ENCODE data around the gene IL33. TPM values are rescaled to one million over a fixed set of nuclear protein-coding genes. Genes with fewer than 3 reads are reported as not detected.
A peak's percentile ranks its signal among the peaks of the same experiment; 100 is the strongest.

The IL33 gene
- total RNA-seq, 1 experiment from 2014 or later: not detected

DNA sequence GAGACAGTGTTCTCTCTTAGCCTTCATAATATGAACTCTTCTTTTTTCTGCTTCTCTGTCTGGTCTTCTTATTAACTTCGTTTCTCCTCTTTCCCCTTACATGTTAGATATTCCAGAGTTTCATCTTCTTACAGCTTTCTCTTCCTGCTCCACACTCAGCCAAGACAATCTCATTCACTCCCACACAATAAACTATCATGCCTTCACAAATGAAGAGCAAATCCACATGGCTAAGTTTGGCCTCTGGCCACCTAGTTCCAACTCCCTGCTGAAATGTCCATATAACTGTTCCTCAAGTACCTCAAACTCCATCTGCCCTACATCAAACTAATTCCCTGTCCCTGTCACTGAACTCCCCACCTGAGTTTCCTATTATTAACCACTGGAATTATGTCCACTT, 18.4 kb downstream of the IL33 start:
- ChIA-PET CTCF (no interaction called here), POLR2A (no interaction called here)
- Mint-ChIP-seq H3K4me3 (ENCODE audit: unreplicated experiment) (no peak overlapping the region), H3K9me3 (ENCODE audit: unreplicated experiment) (no peaks in the 10 kb centered on the region), H3K36me3 (ENCODE audit: insufficient read depth, unreplicated experiment) (no peaks in the 10 kb centered on the region), H3K4me1 (ENCODE audit: insufficient read depth, unreplicated experiment) (peaks cover 6% of the 10 kb centered on the region), H3K27ac (ENCODE audit: low read depth, unreplicated experiment) (no peak overlapping the region), H3K27me3 (ENCODE audit: insufficient read depth, unreplicated experiment) (no peaks in the 10 kb centered on the region)
- TF ChIP-seq, protein P1, sequence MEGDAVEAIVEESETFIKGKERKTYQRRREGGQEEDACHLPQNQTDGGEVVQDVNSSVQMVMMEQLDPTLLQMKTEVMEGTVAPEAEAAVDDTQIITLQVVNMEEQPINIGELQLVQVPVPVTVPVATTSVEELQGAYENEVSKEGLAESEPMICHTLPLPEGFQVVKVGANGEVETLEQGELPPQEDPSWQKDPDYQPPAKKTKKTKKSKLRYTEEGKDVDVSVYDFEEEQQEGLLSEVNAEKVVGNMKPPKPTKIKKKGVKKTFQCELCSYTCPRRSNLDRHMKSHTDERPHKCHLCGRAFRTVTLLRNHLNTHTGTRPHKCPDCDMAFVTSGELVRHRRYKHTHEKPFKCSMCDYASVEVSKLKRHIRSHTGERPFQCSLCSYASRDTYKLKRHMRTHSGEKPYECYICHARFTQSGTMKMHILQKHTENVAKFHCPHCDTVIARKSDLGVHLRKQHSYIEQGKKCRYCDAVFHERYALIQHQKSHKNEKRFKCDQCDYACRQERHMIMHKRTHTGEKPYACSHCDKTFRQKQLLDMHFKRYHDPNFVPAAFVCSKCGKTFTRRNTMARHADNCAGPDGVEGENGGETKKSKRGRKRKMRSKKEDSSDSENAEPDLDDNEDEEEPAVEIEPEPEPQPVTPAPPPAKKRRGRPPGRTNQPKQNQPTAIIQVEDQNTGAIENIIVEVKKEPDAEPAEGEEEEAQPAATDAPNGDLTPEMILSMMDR (IDR thresholded peaks at IDR 0.05; ENCODE audit: unreplicated experiment): no peak
- no TSS peak for BruUV-seq (replicated peaks)
- no peak for DNase-seq (ENCODE audit: unreplicated experiment)
- intact Hi-C loops (cut with micrococcal nuclease): no loop called here

- ChIA-PET CTCF (interaction anchor here (0.6 to 2.2 kb wide), 2 partner anchors 69 to 315 kb away, joined by 3 to 15 read pairs; no protein-coding TSS in a partner anchor), POLR2A (interaction anchor here (0.6 to 2.5 kb wide), 5 partner anchors 9 to 430 kb away, joined by 3 to 11 read pairs (median 4); no protein-coding TSS in a partner anchor)
- Mint-ChIP-seq H3K36me3 (ENCODE audit: insufficient read depth, unreplicated experiment) (no peaks in the 10 kb centered on the region), H3K27ac (ENCODE audit: low read depth, unreplicated experiment) (no peak overlapping the region), H3K9me3 (ENCODE audit: unreplicated experiment) (no peaks in the 10 kb centered on the region), H3K27me3 (ENCODE audit: insufficient read depth, unreplicated experiment) (no peaks in the 10 kb centered on the region), H3K4me1 (ENCODE audit: insufficient read depth, unreplicated experiment) (peaks cover 17% of the 10 kb centered on the region), H3K4me3 (ENCODE audit: unreplicated experiment) (no peak overlapping the region)
- TF ChIP-seq, protein P1 (IDR thresholded peaks at IDR 0.05; ENCODE audit: unreplicated experiment): no peak
- intact Hi-C loops (cut with micrococcal nuclease): no loop called here
- no TSS peak for BruUV-seq (replicated peaks)
- DNase-seq (ENCODE audit: unreplicated experiment): no peak
These were observed 21.7 kb downstream of the IL33 start for GRCh38 chr9:6237267-6237666.

- Mint-ChIP-seq H3K36me3 (ENCODE audit: insufficient read depth, unreplicated experiment) (no peaks in the 10 kb centered on the region), H3K4me1 (ENCODE audit: insufficient read depth, unreplicated experiment) (peaks cover 17% of the 10 kb centered on the region), H3K4me3 (ENCODE audit: unreplicated experiment) (no peak overlapping the region), H3K27me3 (ENCODE audit: insufficient read depth, unreplicated experiment) (no peaks in the 10 kb centered on the region), H3K9me3 (ENCODE audit: unreplicated experiment) (no peaks in the 10 kb centered on the region), H3K27ac (ENCODE audit: low read depth, unreplicated experiment) (peak overlapping the region; percentile 50)
- ChIA-PET POLR2A (interaction anchor here (1.0 to 1.3 kb wide), 4 partner anchors 9 to 152 kb away, joined by 3 to 6 read pairs (median 4); no protein-coding TSS in a partner anchor), CTCF (interaction anchor here (0.6 to 1.7 kb wide), 5 partner anchors 9 to 346 kb away, joined by 3 to 5 read pairs (median 4); no protein-coding TSS in a partner anchor)
- DNase-seq (ENCODE audit: unreplicated experiment): no peak
- TF ChIP-seq, protein P1 (IDR thresholded peaks at IDR 0.05; ENCODE audit: unreplicated experiment): no peak
- intact Hi-C loops (cut with micrococcal nuclease): no loop called here
- BruUV-seq (replicated peaks): no TSS peak
These were observed 23.4 kb downstream of the IL33 start for GRCh38 chr9:6239048-6239461.

DNA sequence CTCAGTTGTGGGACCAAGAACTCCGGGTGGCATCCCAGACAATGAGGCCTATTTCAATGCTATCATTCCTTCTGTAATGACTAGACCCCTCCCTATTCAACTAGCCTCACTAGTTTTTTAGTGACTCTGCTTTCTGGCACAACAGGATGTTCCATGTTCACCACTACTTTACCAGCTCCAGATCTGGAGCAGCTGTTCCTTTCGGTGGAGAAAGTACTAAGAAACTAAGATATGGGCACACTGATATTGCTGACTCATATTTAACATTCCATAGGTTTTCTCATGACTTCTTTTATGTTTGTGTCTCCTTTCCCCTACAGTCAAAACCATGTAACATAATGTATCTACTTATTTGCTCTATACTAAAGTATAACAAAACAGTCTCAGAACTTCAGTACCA, 24.1 kb downstream of the IL33 start:
- Mint-ChIP-seq H3K36me3 (ENCODE audit: insufficient read depth, unreplicated experiment) (no peaks in the 10 kb centered on the region), H3K27ac (ENCODE audit: low read depth, unreplicated experiment) (peak overlapping the region; percentile 50)
- POLR2A ChIA-PET: interaction anchor here (1.0 to 1.3 kb wide), 3 partner anchors 10 to 152 kb away, joined by 3 to 6 read pairs (median 5); no protein-coding TSS in a partner anchor

More for the DNA sequence above, 24.1 kb downstream of the IL33 start:
- Mint-ChIP-seq H3K9me3 (ENCODE audit: unreplicated experiment) (no peaks in the 10 kb centered on the region), H3K4me1 (ENCODE audit: insufficient read depth, unreplicated experiment) (peaks cover 17% of the 10 kb centered on the region), H3K27me3 (ENCODE audit: insufficient read depth, unreplicated experiment) (no peaks in the 10 kb centered on the region), H3K4me3 (ENCODE audit: unreplicated experiment) (no peak overlapping the region)
- TF ChIP-seq, protein P1 (IDR thresholded peaks at IDR 0.05; ENCODE audit: unreplicated experiment): no peak
- intact Hi-C loops (cut with micrococcal nuclease): no loop called here
- no peak for DNase-seq (ENCODE audit: unreplicated experiment)
- CTCF ChIA-PET: interaction anchor here (0.6 to 1.7 kb wide), 3 partner anchors 46 to 347 kb away, joined by 3 to 5 read pairs (median 3); no protein-coding TSS in a partner anchor
- no TSS peak for BruUV-seq (replicated peaks)
